Heart right ventricle (tissue), 16 donors: ENCODE data around the gene RCOR2. TPM values are rescaled to one million over a fixed set of nuclear protein-coding genes. Genes with fewer than 3 reads are reported as not detected.

Source experiments
- ATAC-seq, 8 donors: fragments of 200-7000 bp; cut with Tn5 transposase; one replicate each; pipeline ENCODE4 v1.9.1; 2020; ENCODE audit warnings: mild to moderate bottlenecking in 8 of 8, moderate library complexity in 8 of 8, moderate number of reproducible peaks in 1 of 8
- DNase-seq, 2 donors: peaks; one replicate each; pipeline ENCODE4 v3.0.0-alpha.2; 2020
- H3K27ac ChIP-seq, 10 donors: fragments of 200-600 bp; sonication (generic) in 2 of 10; one replicate each; pipeline versions ENCODE4 v1.5.0 to v1.8.0; 2020 to 2022; ENCODE audit warnings: mild to moderate bottlenecking in 3 of 10
- H3K27me3 ChIP-seq, 7 donors: fragments of 200-600 bp; one replicate each; pipeline ENCODE4 v1.8.0; 2021 to 2022; ENCODE audit warnings: mild to moderate bottlenecking in 2 of 7
- H3K36me3 ChIP-seq, 9 donors: fragments of 200-600 bp; sonication (generic) in 1 of 9; one replicate each; pipeline versions ENCODE4 v1.5.0 to v1.8.0; 2020 to 2022; ENCODE audit warnings: mild to moderate bottlenecking in 2 of 9
- H3K4me1 ChIP-seq, 9 donors: fragments of 200-600 bp; sonication (generic) in 1 of 9; one replicate each; pipeline versions ENCODE4 v1.5.0 to v1.8.0; 2020 to 2022; ENCODE audit warnings: mild to moderate bottlenecking in 4 of 9
- H3K4me3 ChIP-seq, 10 donors: fragments of 200-600 bp; sonication (generic) in 2 of 10; one replicate each; pipeline versions ENCODE4 v1.5.0 to v1.8.0; 2020 to 2022; ENCODE audit warnings: mild to moderate bottlenecking in 7 of 10, moderate library complexity in 2 of 10
- H3K9me3 ChIP-seq, 11 donors: fragments of 200-600 bp in 10 of 11; sonication (generic) in 2 of 11; one replicate each; pipeline versions ENCODE4 v1.5.0 to v1.8.0; 2013 to 2022; ENCODE audit warnings: mild to moderate bottlenecking in 2 of 11, control low read depth in 1 of 11, moderate library complexity in 1 of 11
- WGBS, 2 donors: extraction: QIAGEN DNeasy Blood & Tissue Kit; methylation state at CpG; one replicate each; pipeline ENCODE4 v1.1.7; 2013; ENCODE audit warnings: inconsistent platforms in 1 of 2; 5-methylcytosine and 5-hydroxymethylcytosine counted together
- intact Hi-C, 10 donors: fragments of 100-400 bp; cut with DNase I; formaldehyde crosslinking; loops; one replicate each; pipeline versions ENCODE4 v1.11.1 to v1.14.2; 2022
- polyA plus RNA-seq, 2 donors: library from polyadenylated mRNA; stranded (reverse); fragments of 200-250 nt; gene quantifications; one replicate each; pipeline ENCODE4 v1.2.3, GENCODE V29; 2013
- total RNA-seq, 10 donors: library from RNA; stranded (reverse); fragmentation: NEBNext Ultra II Directional in 3 of 10; extraction: Animal tissue kit (Norgen Biotek cat#: 25700) in 3 of 10; gene quantifications; one replicate each; pipeline versions ENCODE4 v1.2.1 to v1.2.4, GENCODE V29; 2021 to 2023
- TF ChIP-seq, protein P1 (sequence below), 9 donors: fragments of 200-600 bp; sonication (generic) in 2 of 9; IDR thresholded peaks; one replicate each; pipeline versions ENCODE4 v1.5.0 to v1.8.0; 2021 to 2022; ENCODE audit warnings: antibody characterized with exemption in 9 of 9, mild to moderate bottlenecking in 5 of 9, moderate library complexity in 1 of 9
- donor health status: Arrhythmogenic right ventricular cardiomyopathy.
- donor health status: ischemic (EF 13 %, LVEDD 7.1; RV severe dilation, severe dysfunction).
- donor health status: healthy with polysubstance abuse.
- donor health status: DM: no; HTN: yes; CAD: no.
- donor health status: DM: no; HTN: no; CAD: no.
- donor health status: ischemic (EF 25% LVEDD 6.9; RV normal size, moderate dysfunction).
- donor health status: ischemic (EF 25% LVEDD 5.7; RV mildly dilated, moderate dysfunction).
- donor health status: healthy.
- donor health status: DM: yes; HTN: yes; CAD: no.
- donor health status: Ischemic cardiomyopathy.
- donor health status: ischemic (EF 35%, LVEDD 5.7; RV mildly dilated, moderate dysfunction).
- donor health status: nonischemic (EF 11% LVEDD 7.7; RV severe dilation, severe dysfunction).
- donor health status: DM: yes; HTN: yes; CAD: no.
- donor health status: PGD.
- donor health status: ischemic (EF 29% LVEDD 5.4; RV normal size, mild dysfunction).
- donor health status: nonischemic (EF 23%, LVEDD 6.1; RV moderate dilation, normal function).

RCOR2 gene
- total and polyA plus RNA-seq, 12 donors, result 1.1 to 8.4 (median 5.0) TPM

GRCh38 chr11:63923319-63923718 is 6.4 kb upstream of the RCOR2 start:
- DNase-seq (no peak), ATAC-seq (no peak)
- TF ChIP-seq, protein P1, sequence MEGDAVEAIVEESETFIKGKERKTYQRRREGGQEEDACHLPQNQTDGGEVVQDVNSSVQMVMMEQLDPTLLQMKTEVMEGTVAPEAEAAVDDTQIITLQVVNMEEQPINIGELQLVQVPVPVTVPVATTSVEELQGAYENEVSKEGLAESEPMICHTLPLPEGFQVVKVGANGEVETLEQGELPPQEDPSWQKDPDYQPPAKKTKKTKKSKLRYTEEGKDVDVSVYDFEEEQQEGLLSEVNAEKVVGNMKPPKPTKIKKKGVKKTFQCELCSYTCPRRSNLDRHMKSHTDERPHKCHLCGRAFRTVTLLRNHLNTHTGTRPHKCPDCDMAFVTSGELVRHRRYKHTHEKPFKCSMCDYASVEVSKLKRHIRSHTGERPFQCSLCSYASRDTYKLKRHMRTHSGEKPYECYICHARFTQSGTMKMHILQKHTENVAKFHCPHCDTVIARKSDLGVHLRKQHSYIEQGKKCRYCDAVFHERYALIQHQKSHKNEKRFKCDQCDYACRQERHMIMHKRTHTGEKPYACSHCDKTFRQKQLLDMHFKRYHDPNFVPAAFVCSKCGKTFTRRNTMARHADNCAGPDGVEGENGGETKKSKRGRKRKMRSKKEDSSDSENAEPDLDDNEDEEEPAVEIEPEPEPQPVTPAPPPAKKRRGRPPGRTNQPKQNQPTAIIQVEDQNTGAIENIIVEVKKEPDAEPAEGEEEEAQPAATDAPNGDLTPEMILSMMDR (IDR thresholded peaks at IDR 0.05), result no peak
- 27 to 35% methylated on average over 4 of the region's 4 CpGs for WGBS, 2 donors
- peaks cover 20 to 30% (median 27%) of the 10 kb centered on the region in 9 donors for H3K4me1 ChIP-seq
- intact Hi-C loops, result loop anchor here in 1 of 10 donors (5.0 kb wide), 1 partner anchor 86 kb away; the partner anchor contains the start of gene MARK2
- H3K4me3 ChIP-seq, result no peak overlapping the region
- no peak overlapping the region for H3K27ac ChIP-seq
- H3K27me3 ChIP-seq, result peaks cover 0 to 15% (median 0%) of the 10 kb centered on the region in 7 donors
- no peaks in the 10 kb centered on the region for H3K36me3 ChIP-seq
- H3K9me3 ChIP-seq, result no peaks in the 10 kb centered on the region

DNA sequence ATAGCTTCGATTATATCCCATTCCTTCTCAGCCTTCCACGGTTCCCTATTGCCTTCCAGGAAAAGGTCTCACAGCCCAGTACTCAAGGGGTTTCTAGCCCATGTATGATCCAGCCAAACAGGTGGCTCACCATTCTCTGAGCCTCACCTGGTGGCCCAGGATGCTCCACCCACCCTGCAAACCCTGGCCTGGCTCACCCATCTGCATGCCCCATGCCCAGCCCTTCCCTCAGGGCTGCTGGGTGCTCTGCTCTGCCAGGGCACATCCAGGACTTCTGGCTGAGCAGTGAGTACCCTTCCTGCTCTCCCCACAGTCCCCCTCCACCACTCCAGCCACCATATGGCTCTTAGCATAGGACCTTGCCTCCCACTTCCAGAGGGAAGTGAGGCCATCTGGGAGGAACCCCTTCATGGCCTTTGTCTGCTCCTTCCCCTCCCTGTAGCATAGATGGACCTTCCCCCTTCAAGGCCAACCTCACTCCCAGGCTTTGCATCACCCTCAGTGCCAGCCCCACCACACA is 5.8 kb upstream of the RCOR2 start:
- no peak overlapping the region for H3K4me3 ChIP-seq
- 83 to 85% methylated on average over 2 of the region's 2 CpGs for WGBS, 2 donors
- H3K27ac ChIP-seq, result no peak overlapping the region
- DNase-seq (no peak), ATAC-seq (no peak)
- intact Hi-C loops, result loop anchor here in 1 of 10 donors (5.0 kb wide), 1 partner anchor 85 kb away; the partner anchor contains the start of gene MARK2
- H3K36me3 ChIP-seq, result no peaks in the 10 kb centered on the region
- TF ChIP-seq, protein P1 (IDR thresholded peaks at IDR 0.05), result no peak
- H3K9me3 ChIP-seq, result no peaks in the 10 kb centered on the region
- H3K27me3 ChIP-seq, result peaks cover 0 to 21% (median 0%) of the 10 kb centered on the region in 7 donors
- peaks cover 26 to 36% (median 32%) of the 10 kb centered on the region in 9 donors for H3K4me1 ChIP-seq

- peak in 1 of 2 donors; percentile 42 for DNase-seq
- Histone ChIP-seq H3K4me1 (peaks cover 35 to 51% (median 46%) of the 10 kb centered on the region in 9 donors), H3K27me3 (peaks cover 0 to 36% (median 0%) of the 10 kb centered on the region in 7 donors), H3K4me3 (peak overlapping the region in 2 of 10 donors; percentile 17 to 47), H3K9me3 (no peaks in the 10 kb centered on the region), H3K27ac (peak overlapping the region in 9 of 10 donors; percentile 69 to 97 (median 94)), H3K36me3 (no peaks in the 10 kb centered on the region)
- TF ChIP-seq, protein P1 (IDR thresholded peaks at IDR 0.05), result peak in 8 of 9 donors; percentile 7 to 65 (median 56)
- no peak for ATAC-seq
- 23 to 41% methylated on average over 14 of the region's 14 CpGs for WGBS, 2 donors
- intact Hi-C loops, result loop anchor here in 2 of 10 donors (2.0 to 5.0 kb wide), 2 partner anchors 18 to 84 kb away; partner anchors contain the start of genes MARK2 (in 1 of the 2) and NAA40 (in 1 of the 2)
Observed at GRCh38 chr11:63920939-63921417, 4.0 kb upstream of the RCOR2 start.

- DNase-seq (peak; percentile 86 to 90), ATAC-seq (peak; percentile 58 to 87 (median 79))
- peaks cover 0 to 43% (median 0%) of the 10 kb centered on the region in 7 donors for H3K27me3 ChIP-seq
- intact Hi-C loops, result loop anchor here in 2 of 10 donors (2.0 to 5.0 kb wide), 2 partner anchors 18 to 83 kb away; partner anchors contain the start of genes MARK2 (in 1 of the 2) and NAA40 (in 1 of the 2)
- H3K4me3 ChIP-seq, result peak overlapping the region in 9 of 10 donors; percentile 4 to 67 (median 47)
- TF ChIP-seq, protein P1 (IDR thresholded peaks at IDR 0.05), result no peak
- no peaks in the 10 kb centered on the region for H3K36me3 ChIP-seq
- 16 to 24% methylated on average over 22 of the region's 22 CpGs for WGBS, 2 donors
- H3K4me1 ChIP-seq, result peaks cover 39 to 57% (median 52%) of the 10 kb centered on the region in 9 donors
- peak overlapping the region; percentile 83 to 97 (median 94) for H3K27ac ChIP-seq
- no peaks in the 10 kb centered on the region for H3K9me3 ChIP-seq
Observed at GRCh38 chr11:63920126-63920938, 3.4 kb upstream of the RCOR2 start.
